GM21529 (cell line): ENCODE results near the gene MUC6.

Source experiments
- ATAC-seq: cut with Tn5 transposase; IDR thresholded peaks from one replicate; pipeline ENCODE4 v1.9.1; 2021; ENCODE audit not compliant: unreplicated experiment

MUC6 gene

DNA sequence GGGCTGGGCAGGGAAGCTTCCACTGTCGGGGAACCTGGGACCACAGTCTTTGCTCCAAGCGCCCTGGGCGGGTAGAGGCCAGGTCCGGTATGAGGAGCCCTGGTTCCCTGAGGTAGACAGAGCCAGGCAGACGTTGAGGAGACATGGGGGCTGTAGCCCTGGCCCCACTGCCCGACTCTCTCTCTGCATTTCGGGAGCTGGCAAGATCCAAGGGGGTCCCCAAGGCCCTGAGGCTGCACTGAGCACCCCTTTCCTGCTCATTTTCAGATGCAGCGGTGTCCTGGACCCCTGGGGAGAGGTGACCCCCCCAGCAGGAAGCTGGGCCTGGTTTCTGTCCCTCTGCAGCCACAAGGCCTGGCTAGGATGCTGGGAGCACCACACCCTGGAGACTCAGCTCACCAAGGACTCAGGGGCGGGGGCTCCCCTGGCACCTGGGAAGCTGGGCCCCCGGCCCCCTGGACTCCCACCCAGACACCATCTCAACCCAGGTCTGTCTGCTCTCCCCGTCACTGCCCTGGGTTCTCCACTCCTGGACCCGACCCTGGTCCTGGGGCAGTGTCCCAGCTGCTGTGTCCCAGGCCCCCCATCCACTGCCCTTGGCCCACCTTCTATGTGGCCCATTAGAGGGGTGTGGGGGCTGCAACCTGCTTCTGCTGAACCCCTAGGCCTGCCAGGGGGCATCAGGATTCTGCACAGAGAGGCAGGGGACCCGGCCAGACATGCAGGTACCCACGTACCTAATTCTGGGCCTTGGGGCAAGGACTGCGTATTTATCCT is 15.0 kb upstream of the MUC6 start:
- ATAC-seq = no peak

DNA sequence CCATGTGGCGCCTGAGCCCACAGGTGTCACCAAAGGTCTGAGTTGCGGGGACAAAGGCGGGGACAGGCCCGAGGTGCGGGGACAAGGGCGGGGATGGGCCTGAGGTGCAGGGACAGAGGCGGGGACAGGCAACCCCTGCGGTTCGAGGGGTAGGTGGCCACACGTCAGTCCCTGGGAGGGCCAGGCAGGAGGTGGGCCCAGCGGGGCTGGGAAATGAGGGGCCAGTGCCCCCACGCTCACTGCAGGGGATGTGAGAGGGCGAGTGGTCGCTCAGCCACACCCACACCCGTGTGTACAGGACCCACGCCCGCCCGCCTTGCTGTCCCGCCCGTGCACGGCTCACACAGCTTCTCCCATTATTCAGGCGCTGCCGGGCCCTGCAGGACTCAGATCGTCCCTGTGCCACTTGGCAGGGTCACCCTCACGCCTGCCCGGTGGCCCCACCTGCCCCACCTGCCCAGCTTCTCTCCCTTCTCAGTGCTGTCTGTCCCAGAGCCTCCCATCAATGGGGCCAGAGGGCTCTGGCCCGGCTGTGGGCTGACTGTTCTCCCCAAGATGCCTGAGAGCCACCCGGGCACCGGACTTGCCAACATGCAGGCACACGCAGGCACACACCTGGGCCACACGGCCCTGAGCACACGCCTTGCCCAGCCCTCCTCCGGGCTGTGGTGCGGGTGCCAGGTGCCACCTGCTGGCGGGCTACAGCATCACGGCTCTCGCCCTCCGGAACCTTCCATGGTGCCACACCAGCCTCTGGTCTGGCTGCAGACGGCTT is 14.2 kb upstream of the MUC6 start:
- peak; percentile 64 for ATAC-seq

DNA sequence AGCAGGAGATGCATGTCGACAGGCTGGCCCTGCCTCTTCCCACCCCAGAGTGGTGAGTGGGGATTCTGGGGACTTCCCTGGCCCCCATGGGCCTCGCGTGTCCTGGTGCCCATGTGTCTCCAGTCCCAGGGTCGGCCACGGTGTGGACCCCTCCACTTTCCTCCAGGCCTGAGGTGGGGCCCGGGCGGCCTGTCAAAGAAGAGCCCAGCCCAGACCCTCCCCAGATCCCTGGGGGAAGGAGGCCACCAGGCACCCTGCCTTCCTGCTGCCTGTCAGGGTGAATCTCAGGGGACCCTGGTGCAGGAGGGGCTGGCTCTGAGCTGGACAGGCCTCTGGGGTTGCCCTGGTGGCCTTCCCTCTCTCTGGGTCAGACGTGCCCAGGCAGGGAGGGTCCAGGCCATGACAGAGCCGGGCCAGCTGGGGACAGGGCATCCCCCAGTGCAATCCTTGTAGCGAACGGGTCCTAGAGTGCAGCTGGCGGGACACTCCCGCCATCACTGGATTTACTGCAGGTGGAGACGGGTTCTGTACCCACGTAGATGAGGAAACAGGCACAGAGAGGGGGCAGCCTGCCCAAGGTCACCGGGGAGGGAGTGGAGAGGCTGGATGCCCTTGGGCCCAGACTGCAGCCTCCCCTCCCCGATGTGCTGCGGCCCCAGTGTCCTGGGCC is 13.5 kb upstream of the MUC6 start:
- no peak for ATAC-seq

DNA sequence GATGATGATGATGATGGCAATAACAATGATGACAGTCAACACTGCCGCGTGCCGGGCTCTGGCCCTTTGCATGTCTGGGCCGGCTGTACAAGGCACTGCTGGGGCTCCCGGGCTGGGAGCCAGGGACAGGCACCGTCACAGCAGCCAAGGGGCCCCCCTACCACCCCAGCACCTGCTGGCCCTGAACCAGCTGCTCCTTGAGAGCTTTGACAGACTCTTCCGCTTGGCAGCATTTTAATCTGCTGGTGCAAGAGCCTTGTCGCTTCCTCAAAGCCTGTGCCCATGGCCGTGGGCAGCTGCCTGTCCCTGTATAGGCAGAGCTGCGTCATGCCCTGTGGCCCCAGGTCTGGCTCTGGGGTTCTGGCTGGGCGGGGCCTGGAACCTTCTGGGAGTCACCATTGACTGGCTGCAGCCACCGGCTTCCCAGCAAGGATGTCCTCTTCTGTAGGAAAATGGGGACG is 12.9 kb upstream of the MUC6 start:
- no peak for ATAC-seq

DNA sequence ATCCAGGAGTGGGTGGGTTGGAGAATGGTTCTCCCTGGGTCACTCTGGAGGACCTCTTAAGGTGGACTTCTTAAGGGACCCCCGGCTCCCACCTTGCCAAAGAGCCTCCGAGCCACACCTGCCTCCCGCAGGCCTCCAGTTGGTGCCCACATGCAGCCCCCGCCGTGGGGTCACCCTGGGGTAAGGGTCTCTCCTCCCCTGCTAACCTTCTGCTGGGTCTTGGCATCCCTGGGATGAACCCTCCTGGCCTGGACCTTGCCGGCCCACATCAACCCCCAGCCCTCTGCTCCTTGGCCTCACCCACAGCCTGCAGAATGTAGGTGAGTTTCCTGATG is 12.5 kb upstream of the MUC6 start:
- ATAC-seq = no peak

DNA sequence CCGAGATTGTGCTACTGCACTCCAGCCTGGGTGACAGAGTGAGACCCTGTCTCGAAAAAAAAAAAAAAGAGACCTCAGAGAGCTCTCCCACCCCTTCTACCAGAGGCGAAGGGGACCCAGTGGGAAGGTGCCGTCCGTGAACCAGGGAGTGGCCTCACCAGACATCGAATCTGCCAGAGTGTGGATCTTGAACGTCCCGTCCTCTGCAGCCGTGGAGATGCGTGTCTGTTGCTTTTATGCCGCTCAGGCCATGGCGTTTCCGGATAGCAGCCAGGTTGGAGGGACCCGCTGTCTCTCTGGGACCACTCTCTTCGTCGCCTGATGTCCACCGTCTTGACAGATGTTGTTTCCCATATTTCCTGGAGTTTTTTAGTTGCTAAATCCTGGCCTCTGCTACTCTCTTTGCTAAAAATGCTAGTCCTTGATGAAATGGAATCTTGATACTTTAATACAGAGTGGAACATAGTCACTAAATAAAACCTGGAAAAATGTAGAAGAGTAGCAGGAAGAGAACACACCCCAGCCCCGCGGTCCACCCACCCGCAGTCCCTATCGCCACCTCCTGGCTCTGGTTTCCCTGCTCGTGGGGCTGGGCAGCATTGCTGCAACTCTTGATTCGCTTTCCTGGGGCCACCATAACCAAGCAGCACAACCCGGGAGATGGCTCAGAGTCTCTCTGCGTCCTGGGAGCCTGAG is 12.0 kb upstream of the MUC6 start:
- no peak for ATAC-seq

DNA sequence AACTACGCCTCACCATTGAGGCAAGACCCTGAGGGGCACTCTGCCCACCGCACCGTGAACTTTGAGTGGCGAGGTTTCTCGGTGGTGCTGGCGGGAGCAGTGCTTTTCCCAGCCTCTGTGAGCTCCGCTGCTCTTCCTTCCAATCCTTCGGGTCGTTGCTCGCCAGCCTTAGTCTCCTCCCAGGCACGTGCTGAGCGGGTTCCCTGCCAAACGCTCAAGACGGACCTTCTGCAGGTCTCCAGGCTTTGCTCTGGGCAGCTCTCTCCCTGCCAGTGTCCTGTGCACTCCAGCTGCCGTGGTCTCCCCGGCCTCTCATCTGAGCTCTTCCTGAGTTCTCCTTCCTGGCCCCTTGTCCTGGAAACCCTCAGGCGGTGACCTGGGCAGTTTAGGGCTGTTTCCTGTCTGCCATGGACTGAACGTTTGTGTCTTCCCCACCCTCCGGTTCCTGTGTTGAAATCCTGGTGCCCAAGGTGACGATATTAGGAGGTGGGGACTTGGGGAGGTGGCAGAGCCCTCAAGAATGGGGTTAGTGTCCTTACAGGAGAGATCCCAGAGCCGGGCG is 11.2 kb upstream of the MUC6 start:
- ATAC-seq = no peak

DNA sequence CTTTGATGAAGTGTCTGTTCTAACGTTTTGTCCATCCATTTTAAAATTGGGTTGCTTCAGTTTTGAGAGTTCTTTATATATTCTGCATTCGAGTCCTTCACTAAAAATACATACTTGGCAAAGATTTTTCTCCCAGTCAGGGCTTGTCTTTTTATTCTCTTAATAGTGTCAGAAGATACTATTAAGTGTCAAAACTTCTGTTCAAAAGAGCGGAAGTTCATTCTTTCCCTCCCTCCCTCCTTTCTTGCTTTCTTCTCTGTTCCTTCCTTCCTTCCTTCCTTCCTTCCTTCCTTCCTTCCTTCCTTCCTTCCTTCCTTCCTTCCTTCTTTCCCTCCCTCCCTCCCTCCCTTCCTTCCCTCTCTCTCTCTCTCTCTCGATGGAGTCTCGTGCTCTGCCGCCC is 7.6 kb upstream of the MUC6 start:
- ATAC-seq = no peak

DNA sequence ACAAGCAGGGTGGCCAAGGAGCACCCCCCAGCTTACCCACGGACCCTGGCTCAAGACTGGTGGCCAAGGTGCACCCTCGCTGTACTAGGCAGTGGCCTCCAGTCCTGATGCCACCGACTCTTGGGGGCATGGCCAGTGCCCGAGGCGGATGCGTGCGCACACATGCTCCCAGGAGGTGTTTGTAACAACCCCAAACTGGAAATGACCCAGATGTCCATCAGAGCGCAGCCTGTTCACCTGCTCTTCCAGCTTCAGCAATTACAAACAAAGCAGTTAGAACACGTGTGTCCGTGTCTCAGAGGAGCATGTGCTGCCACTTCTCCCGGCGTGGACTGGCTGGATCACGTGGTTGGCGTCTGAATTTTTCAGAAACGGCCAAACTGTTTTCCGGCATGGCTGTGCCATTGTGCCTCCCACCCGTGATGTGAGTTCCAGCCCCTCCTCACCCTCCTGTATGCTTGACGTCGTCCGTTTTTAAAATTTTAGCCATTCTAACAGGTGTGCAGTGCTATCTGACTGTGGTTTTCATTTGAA is 7.1 kb upstream of the MUC6 start:
- ATAC-seq = no peak

DNA sequence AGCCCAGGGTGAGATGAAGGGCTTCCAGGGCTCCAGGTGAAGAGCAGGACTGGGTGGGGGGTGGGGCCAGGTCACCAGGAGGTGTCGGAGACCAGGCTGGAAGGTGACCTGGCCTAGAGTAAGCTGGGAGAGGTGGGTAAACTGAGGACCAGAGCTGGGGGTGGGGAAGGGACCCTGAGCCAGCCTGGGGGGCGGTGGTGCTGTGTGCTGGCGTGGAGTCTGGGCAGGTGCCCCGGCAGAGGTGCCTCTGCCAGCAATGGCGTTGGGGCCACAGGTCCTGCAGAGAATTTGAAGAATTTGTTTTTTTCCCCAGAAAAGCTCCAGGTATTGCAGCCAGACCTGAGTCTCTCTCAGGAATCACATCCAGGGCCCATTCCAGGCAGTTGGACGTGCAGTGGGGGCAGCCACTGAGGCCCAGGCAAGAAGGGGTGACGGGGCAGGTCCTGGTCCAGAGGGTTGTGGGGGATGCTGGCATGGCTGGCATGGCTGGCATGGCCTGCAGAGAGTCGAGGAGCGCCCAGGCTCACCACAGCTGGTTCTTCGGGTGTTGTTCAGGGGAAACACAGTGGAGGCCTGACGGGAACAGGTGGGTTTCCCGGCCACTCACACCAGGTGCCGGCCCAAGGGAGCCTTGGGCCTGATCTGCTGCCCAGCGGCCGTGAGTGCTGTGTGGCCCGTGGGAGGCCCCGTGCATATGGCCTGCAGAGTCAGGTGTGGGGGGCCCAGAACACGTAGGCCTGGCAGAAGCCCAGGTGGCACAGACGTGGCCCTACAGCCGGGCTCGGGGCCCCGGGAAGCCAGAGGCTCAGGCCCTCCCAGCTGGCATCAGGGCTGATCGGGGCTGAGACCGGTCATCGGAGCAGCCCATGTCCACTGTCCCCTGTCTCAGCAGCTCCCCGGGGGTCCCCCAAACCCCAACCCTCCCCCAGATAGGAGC is 6.4 kb upstream of the MUC6 start:
- no peak for ATAC-seq

DNA sequence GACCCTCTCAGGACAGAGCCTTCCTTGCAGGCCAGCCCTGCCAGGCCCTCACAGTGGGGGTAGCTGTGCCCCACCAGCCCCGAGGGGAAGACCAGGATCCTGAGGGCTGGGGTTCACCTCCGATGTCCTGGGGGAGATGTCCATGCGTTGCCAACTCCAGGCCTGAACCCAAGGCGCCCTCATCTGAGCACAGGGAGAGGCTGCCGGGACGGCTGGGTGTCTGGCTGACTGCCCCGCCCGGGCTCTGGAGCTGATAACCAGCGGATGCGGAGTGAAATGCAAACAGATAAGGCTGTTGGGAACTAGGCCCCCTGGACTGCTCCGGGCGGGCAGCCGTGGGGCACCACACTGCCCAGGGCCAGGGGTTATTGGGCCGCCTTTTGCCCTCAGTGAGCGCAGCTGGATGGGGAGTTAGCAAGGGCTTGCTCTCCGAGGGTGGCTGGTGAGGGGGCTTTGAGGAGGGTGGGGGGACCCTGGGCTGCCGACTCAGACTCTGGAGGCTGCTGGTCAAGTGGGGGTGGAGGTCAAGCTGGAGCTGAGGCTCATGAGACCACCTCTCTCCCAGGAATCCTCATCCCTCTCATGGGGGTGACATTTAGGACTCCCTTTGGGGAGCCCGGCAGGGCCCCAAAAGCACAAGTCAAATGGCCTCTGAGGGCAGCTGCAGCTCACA is 5.6 kb upstream of the MUC6 start:
- ATAC-seq = no peak

DNA sequence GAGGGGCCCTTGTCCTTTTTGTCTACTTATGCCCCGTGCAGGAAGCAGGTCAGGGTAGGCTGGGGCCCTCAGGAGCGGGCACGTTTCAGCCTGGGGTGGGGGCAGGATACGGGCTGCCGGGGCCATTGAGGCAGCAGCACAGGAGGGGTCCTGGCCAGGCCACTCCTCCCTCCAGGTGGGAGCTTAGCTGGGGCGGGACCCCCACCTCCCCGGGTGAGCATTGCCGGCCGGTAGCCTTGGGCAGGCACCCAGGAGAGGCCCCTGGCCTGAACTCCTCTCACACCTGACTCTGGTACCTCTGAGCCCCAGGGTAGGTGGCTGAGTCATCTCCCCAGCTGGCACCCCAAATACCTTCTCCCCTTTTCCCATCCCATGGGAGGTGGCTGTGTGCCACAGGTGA is 5.0 kb upstream of the MUC6 start:
- no peak for ATAC-seq

DNA sequence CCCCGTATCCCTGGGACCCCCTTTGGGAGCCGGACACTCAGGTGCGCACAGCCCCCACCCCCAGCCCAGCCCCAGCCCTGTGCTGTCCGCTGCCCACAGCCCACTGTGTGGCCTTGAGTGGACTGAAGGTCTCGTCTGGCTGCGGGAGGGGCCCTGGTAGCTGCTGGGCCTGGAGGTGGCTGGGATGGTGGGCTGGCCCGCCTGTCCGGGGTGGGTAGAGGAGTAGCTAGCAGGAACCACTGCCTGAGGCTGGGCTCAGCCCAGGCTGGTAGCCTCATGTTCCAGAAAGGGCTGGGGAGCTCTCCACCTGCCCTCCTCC is 4.6 kb upstream of the MUC6 start:
- ATAC-seq = no peak

DNA sequence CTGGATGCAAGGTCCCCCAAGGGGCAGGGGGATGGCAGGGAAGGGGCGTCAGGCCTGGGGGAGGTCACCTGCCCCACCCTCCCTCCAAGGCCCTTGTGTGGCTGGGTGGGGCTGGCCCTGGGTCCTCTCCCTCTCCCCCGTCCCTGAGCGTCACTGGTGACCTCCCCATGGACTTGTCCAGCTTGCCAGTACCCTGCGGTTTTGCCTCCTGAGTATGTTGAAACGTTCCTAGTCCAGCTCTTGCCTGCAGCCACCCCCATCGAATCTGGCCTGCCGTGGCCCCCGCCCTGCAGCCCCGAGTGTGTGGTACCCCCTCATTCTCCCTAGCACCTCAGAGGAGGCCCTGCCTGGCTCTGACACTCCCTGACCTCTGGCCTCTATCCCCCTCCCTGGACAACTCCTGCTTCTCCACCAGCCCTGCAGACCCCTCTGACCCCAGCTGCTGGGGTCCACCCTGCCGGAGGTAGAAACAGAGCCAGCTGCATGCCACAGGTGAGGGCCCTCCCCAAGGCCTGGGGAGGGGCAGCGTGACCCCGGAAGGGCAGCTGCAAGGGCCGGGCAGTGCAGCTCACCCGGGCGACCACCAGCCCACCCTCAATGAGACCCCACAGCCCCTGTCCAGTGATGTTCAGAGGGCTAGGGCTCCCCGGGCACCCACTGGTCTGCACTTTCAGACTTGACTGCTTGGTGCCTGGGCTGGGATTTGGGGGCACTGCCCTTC is 4.1 kb upstream of the MUC6 start:
- no peak for ATAC-seq

DNA sequence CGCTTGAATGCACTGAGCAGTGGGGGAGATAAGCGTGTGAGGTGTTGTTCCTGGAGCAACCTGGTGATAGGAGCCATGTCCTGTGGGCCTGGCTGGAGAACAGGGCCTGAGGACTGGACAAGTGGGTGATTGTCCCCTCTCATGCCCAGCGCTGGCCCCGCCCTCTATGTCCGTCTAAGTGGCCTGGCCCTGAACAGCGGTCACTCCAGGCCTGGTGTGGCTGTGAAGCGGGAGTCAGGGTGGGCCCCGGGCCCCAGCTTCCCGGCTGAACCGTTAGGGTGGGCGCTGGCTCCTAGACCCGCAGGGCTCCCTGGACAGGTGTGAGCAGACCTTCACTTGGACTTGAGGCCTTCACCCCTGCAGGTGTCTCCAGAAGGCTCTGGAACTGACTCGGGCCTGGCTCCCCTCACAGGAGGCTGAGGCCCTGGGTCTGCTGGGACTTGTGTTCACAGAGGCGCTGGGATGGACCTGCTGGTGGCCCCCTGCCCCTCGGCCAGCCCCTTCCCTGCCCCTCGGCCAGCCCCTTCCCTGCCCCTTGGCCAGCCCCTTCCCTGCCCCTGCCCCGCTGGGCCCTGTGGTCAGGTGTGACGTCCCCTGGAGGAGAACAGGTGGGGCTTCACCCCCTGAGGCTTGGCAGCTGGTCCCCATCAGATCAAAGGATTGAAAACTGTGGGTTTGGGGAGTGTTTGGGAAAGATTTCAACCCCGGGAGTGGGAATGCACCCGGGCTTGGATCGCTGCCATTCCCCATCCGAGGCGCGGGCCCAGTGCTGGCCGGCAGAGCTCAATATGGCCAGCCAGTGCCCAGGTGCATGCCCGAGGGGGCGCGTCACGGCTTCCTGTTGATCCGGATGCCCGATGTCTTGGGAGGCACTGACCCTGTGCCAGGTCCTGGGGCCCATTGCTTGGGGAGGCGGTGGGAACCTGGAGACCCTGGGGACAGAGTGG is 3.2 kb upstream of the MUC6 start:
- no peak for ATAC-seq

DNA sequence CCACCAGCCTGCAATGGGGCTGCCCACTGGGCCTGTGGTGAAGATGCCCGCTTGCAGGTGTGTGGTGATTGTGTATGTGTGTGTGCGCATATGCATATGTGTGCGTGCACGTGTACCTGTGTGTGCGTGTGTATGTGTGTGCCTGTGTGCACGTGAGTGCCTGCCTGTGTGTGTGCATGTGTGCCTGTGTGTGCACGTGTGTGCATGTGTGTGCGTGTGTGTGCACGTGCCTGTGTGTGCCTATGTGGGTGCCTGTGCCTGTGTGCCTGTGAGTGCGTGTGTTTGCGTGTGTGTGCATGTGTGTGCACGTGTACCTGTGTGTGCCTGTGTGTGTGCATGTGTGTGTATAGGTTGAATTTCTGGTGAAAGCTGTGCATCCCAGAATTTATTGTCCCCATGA is 2.4 kb upstream of the MUC6 start:
- no peak for ATAC-seq

DNA sequence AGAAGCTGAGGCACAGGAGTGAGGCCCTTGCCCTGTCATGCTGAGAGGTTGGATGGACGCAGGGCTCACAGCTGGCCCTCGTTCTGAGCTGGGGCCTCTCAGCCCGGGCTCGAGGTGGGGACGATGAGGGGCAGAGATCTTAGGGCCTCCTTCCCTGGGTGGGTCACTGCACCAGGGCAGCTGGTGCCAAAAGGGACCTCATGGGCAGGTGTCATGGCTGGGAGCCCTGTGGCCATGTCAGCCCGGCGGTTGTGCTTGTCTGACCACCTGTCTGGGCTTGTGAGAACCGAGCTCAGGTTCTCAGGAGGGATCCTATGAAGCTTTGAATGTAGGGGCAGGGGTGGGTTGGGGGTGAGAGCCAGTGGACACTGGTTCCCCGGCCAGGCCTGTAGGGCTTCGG is 1.8 kb upstream of the MUC6 start:
- ATAC-seq = no peak
